K562 (cell line): ENCODE results near the gene RAB31. TPM values are rescaled to one million over a fixed set of nuclear protein-coding genes. Genes with fewer than 3 reads are reported as not detected.
"Not testable (repeated sequence)": the region's sequence is repeated elsewhere in the genome, so short reads cannot be mapped to it uniquely, and the experiment has no call there.

ENCODE experiments used
- ATAC-seq: fragments of 200-7000 bp; cut with Tn5 transposase; 3 replicates; pipeline ENCODE4 v1.9.1; 2020; ENCODE audit warnings: moderate library complexity
- BruUV-seq: library from RNA; stranded (reverse); fragments of 400-500 nt; replicated peaks from 2 replicates; lab custom pipeline; 2021; lab: Mats Ljungman, UMichigan
- CTCF ChIA-PET: fragments of 300-600 bp; formaldehyde crosslinking; extraction: SDS; loops from one replicate; lab custom pipeline; 2021; ENCODE audit warnings: low intra/inter-chr PET ratio; lab: Yijun Ruan, JAX
- POLR2A ChIA-PET: fragments of 300-600, 350-650 bp; sonication (Branson Sonifier 250); formaldehyde crosslinking; extraction: SDS; loops from one replicate; lab custom pipeline; 2021; ENCODE audit warnings: antibody characterized with exemption, inconsistent platforms; lab: Yijun Ruan, JAX
- DNase-seq, 4 experiments: peaks; one replicate each; pipeline versions ENCODE4 v3.0.0 to v3.0.0-alpha.2; 2011 to 2018; ENCODE audit warnings: low spot score in 3 of 4, mixed read lengths in 3 of 4; ENCODE audit errors: extremely low read depth in 1 of 4
- FAIRE-seq: peaks from 2 replicates; lab custom pipeline; 2011; peaks lifted over from hg19 to GRCh38; lab: Jason Lieb, UNC
- H2AFZ ChIP-seq: 2 replicates; pipeline ENCODE4 v1.6.0; 2011; ENCODE audit warnings: low read depth, low read length, control low read depth, inconsistent platforms
- H3K27ac ChIP-seq: fragments of 200-600 bp; 3 replicates; pipeline ENCODE4 v1.8.0; 2011; ENCODE audit warnings: low read depth, mild to moderate bottlenecking, control low read depth, inconsistent platforms, low read length, moderate library complexity, mixed read lengths; ENCODE audit errors: extremely low read depth
- H3K27me3 ChIP-seq, 2 experiments: fragments of 300-600 bp in 1 of 2; 2 replicates in 1 of 2; 3 replicates in 1 of 2; pipeline versions ENCODE4 v1.6.0 to v1.8.0; 2011; ENCODE audit warnings: inconsistent platforms in 2 of 2, low read length in 2 of 2, mild to moderate bottlenecking in 1 of 2, mixed read lengths in 1 of 2, moderate library complexity in 1 of 2; ENCODE audit not compliant: control insufficient read depth in 2 of 2, insufficient read depth in 2 of 2
- H3K36me3 ChIP-seq: fragments of 300-600 bp; 3 replicates; pipeline ENCODE4 v1.8.0; 2011; ENCODE audit warnings: mild to moderate bottlenecking, low read length, inconsistent platforms; ENCODE audit not compliant: control insufficient read depth, insufficient read depth
- H3K4me1 ChIP-seq, 2 experiments: fragments of 200-600 bp in 1 of 2; replicated peaks in 1 of 2; 2 replicates in 1 of 2; 3 replicates in 1 of 2; pipeline versions ENCODE4 v1.5.1 to v1.8.0; 2011; ENCODE audit warnings: inconsistent platforms in 2 of 2, low read length in 2 of 2, mild to moderate bottlenecking in 1 of 2, mixed read lengths in 1 of 2, moderate library complexity in 1 of 2; ENCODE audit not compliant: control insufficient read depth in 2 of 2, insufficient read depth in 2 of 2
- H3K4me2 ChIP-seq: 2 replicates; pipeline ENCODE4 v1.6.1; 2011; ENCODE audit warnings: low read length, control low read depth, inconsistent platforms, mixed read lengths; ENCODE audit not compliant: insufficient read depth
- H3K4me3 ChIP-seq: fragments of 200-600 bp; sonication (generic), shearing (Covaris generic); 2 replicates; pipeline ENCODE4 v1.5.1; 2016; ENCODE audit warnings: control low read depth, inconsistent platforms
- H3K79me2 ChIP-seq: fragments of 200-600 bp; 3 replicates; pipeline ENCODE4 v1.8.0; 2011; ENCODE audit warnings: low read length, inconsistent platforms; ENCODE audit not compliant: control insufficient read depth, insufficient read depth
- H3K9ac ChIP-seq, 2 experiments: 2 replicates each; pipeline versions ENCODE4 v1.6.0 to v1.6.1; 2011; ENCODE audit warnings: low read depth in 2 of 2, low read length in 2 of 2, control low read depth in 1 of 2, inconsistent platforms in 1 of 2, mild to moderate bottlenecking in 1 of 2, mixed read lengths in 1 of 2; ENCODE audit not compliant: insufficient read depth in 1 of 2
- H3K9me1 ChIP-seq: one replicate; pipeline ENCODE4 v1.6.0; 2011; ENCODE audit warnings: inconsistent platforms, mild to moderate bottlenecking, low read length, moderate library complexity; ENCODE audit not compliant: control insufficient read depth, insufficient read depth
- H3K9me3 ChIP-seq: replicated peaks from 2 replicates; pipeline ENCODE4 v1.5.1; 2011; ENCODE audit warnings: low read depth, low read length, inconsistent platforms; ENCODE audit not compliant: control insufficient read depth, insufficient read depth
- H4K20me1 ChIP-seq: replicated peaks from 2 replicates; pipeline ENCODE4 v1.6.1; 2011; ENCODE audit warnings: low read length, inconsistent platforms, mixed read lengths; ENCODE audit not compliant: control insufficient read depth, insufficient read depth
- ATF3 ChIP-seq, 2 experiments: fragments of 450-650 bp in 1 of 2; sonication (generic) in 1 of 2; formaldehyde crosslinking in 1 of 2; IDR thresholded peaks in 1 of 2; conservative IDR thresholded peaks in 1 of 2; 2 replicates each; pipeline versions ENCODE4 v1.6.1 to v1.8.1; 2016 to 2023; ENCODE audit warnings: mild to moderate bottlenecking in 2 of 2, moderate library complexity in 2 of 2, inconsistent platforms in 1 of 2, missing genetic modification reagents in 1 of 2
- FOSL1 ChIP-seq: fragments of 200-800 bp; sonication (Bioruptor generic); conservative IDR thresholded peaks from 2 replicates; pipeline ENCODE4 v1.6.1; 2016; ENCODE audit warnings: missing genetic modification characterization, missing compliant biosample characterization
- WGBS: fragments of 100-300 bp; shearing (Covaris generic); methylation state at CpG from one replicate; pipeline ENCODE4 v1.1.6; 2016; ENCODE audit warnings: low coverage, mixed read lengths; ENCODE audit not compliant: insufficient coverage; ENCODE audit errors: missing lambda C conversion rate; 5-methylcytosine and 5-hydroxymethylcytosine counted together
- in situ Hi-C: fragments of 300-500 bp; cut with MboI; formaldehyde crosslinking; loops from 4 replicates; pipeline ENCODE4 v1.15.0; 2018; ENCODE audit warnings: inconsistent platforms, mixed read lengths
- intact Hi-C: fragments of 100-400 bp; cut with micrococcal nuclease; formaldehyde crosslinking; loops from 2 replicates; pipeline ENCODE4 v1.14.2; 2022
- polyA plus RNA-seq, 8 experiments: library from polyadenylated mRNA; depleted of rRNA in 4 of 8; stranded (reverse) in 5 of 8; unstranded in 3 of 8; fragments of >200 nt; fragmentation: Nextera tagmentation in 2 of 8; fragmentation: Illumina TruSeq in 1 of 8; extraction: Ambion mirVana in 2 of 8; extraction: Trizol in 1 of 8; gene quantifications; 2 replicates each; pipeline versions ENCODE4 v1.2.1 to v1.2.3, GENCODE V29; 2011 to 2014; ENCODE audit warnings: inconsistent platforms in 1 of 8, missing spikeins in 1 of 8
- total RNA-seq, 7 experiments: library from RNA; depleted of rRNA in 6 of 7; stranded (reverse); fragments of >200 nt in 6 of 7; fragmentation: Illumina TruSeq in 2 of 7; extraction: Trizol in 2 of 7; gene quantifications; 2 replicates each; pipeline versions ENCODE4 v1.2.1 to v1.2.3, GENCODE V29; 2011 to 2021; ENCODE audit warnings: low replicate concordance in 1 of 7

Gene RAB31
- total and polyA plus RNA-seq, 9 of the 15 experiments (the other 6 are each of a cell fraction or from before 2014, with no cell fraction given), result 20.7 to 70.4 (median 41.3) TPM

- 65% methylated on average over 4 of the region's 4 CpGs for WGBS
- H3K9me3 ChIP-seq; TF ChIP-seq ATF3 (CRISPR knock-in tag; conservative IDR thresholded peaks at IDR 0.05): not testable (repeated sequence)
- TF ChIP-seq FOSL1 (tag) (0 out of 2 replicates have a peak, but pooled peaks have one; percentile 19), ATF3 (IDR thresholded peaks at IDR 0.05) (0 out of 2 replicates have a peak, but pooled peaks have one; percentile 17)
- TF ChIP-seq, all 486 proteins: peak for 2; not testable (repeated sequence) for 484
- H3K4me1 ChIP-seq, result peaks cover 13 to 32% of the 10 kb centered on the region in 2 experiments
- H3K27me3 ChIP-seq, intact Hi-C loops, H3K36me3 ChIP-seq, DNase-seq, H3K79me2 ChIP-seq, H4K20me1 ChIP-seq, FAIRE-seq, H3K27ac ChIP-seq, CTCF ChIA-PET, H2AFZ ChIP-seq, BruUV-seq, H3K4me2 ChIP-seq, ATAC-seq, H3K9ac ChIP-seq, H3K9me1 ChIP-seq, H3K4me3 ChIP-seq, in situ Hi-C loops: not testable (repeated sequence)
- POLR2A ChIA-PET, result interaction anchor here (1.2 kb wide), 1 partner anchor 24 kb away, joined by 3 read pairs; no protein-coding TSS in a partner anchor
Observed at GRCh38 chr18:9891515-9891914, 183.4 kb downstream of the RAB31 start.
